ENCODE results near the gene PLCB4.

DNA sequence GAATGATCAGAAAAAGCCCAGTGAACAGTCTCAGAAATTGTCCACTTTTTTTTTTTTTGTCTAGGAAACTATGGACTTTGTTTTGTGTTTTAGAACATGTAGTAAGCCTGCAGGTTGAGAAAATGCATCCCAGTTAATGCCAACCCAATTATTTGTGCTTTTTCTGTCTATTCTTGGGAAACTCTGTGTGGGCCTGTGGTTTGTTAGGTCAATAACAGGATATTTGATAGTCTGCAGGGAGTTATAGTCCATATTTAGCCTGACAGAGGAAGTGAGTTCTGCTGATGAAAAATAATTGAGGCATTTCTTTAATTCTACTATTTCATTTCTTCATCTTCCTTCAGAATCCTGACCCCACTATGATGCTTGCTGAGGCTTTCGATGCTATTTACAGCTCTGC is 291.5 kb downstream of the PLCB4 start:
- TF ChIP-seq, protein P1, sequence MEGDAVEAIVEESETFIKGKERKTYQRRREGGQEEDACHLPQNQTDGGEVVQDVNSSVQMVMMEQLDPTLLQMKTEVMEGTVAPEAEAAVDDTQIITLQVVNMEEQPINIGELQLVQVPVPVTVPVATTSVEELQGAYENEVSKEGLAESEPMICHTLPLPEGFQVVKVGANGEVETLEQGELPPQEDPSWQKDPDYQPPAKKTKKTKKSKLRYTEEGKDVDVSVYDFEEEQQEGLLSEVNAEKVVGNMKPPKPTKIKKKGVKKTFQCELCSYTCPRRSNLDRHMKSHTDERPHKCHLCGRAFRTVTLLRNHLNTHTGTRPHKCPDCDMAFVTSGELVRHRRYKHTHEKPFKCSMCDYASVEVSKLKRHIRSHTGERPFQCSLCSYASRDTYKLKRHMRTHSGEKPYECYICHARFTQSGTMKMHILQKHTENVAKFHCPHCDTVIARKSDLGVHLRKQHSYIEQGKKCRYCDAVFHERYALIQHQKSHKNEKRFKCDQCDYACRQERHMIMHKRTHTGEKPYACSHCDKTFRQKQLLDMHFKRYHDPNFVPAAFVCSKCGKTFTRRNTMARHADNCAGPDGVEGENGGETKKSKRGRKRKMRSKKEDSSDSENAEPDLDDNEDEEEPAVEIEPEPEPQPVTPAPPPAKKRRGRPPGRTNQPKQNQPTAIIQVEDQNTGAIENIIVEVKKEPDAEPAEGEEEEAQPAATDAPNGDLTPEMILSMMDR (IDR thresholded peaks at IDR 0.05): no peak
- no peak for TF ChIP-seq EZH2 (IDR thresholded peaks at IDR 0.05)
